Measurements from ENCODE around the gene SMPD3. TPM values are rescaled to one million over a fixed set of nuclear protein-coding genes. Genes with fewer than 3 reads are reported as not detected.

SMPD3 gene
- total RNA-seq, 1 experiment from 2014 or later: 0.70 TPM

DNA sequence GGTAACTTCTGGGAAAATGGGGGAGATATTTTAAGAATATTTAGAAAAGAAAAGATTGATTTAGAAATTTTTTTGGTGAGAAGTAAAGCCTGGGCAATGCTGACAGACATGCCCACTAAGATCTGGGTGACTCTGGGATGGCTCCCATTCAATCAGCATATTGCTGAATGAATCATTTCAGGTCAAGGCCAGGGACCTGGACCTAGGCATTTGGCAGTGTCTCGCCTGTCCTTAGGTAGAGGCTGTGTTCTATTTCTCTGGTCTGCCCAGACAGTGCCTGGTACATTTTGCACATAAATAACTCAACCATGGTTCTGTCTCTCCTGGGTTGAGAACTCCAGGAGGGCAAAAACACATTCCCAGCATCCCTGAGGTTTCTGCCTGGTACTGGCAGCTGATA is 39.9 kb downstream of the SMPD3 start:
- H3K18ac ChIP-seq (ENCODE audit: insufficient read length, low read depth, low read length): no peak overlapping the region
- H3K23me2 ChIP-seq (ENCODE audit: insufficient read length, low read depth, low read length, poor library complexity, severe bottlenecking): no peaks in the 10 kb centered on the region
- no peak overlapping the region for H4K91ac ChIP-seq (ENCODE audit: insufficient read length, low read depth, low read length)
- H3K14ac ChIP-seq (ENCODE audit: insufficient read depth, low read length): no peak overlapping the region
- H3K4me1 Mint-ChIP-seq: peaks cover 21 to 25% of the 10 kb centered on the region in 2 experiments
- H3K27me3 ChIP-seq (ENCODE audit: insufficient read depth, low read length): no peaks in the 10 kb centered on the region
- no peak overlapping the region for H2BK12ac ChIP-seq (ENCODE audit: insufficient read length, low read depth, low read length)
- H3K9me3 Mint-ChIP-seq: no peaks in the 10 kb centered on the region
- no peak overlapping the region for H3K56ac ChIP-seq (ENCODE audit: insufficient read length, low read depth, low read length)
- DNase-seq: no peak
- no peak overlapping the region for H3K9ac ChIP-seq (ENCODE audit: extremely low read depth, insufficient read length, low read length)
- no peaks in the 10 kb centered on the region for H3K79me1 ChIP-seq (ENCODE audit: insufficient read depth, low read depth, low read length, poor library complexity, severe bottlenecking)
- WGBS (ENCODE audit: extremely low coverage, insufficient read length, low lambda C conversion rate): no CpG with 5 or more reads among the region's 1 CpG
- peaks cover 8% of the 10 kb centered on the region; the same call in 1 of the 2 replicates for H3K27me3 Mint-ChIP-seq (ENCODE audit: low read depth)
- no peak overlapping the region for H4K8ac ChIP-seq (replicated peaks; ENCODE audit: insufficient read length, low read depth, low read length)
- no peak overlapping the region for H2AFZ ChIP-seq (ENCODE audit: low read length)
- H2AK5ac ChIP-seq (ENCODE audit: insufficient read length, low read length): no peak overlapping the region
- no peak overlapping the region for H3K4ac ChIP-seq (ENCODE audit: low read depth, low read length)
- H3K27ac Mint-ChIP-seq: no peak overlapping the region
- H2BK5ac ChIP-seq (ENCODE audit: insufficient read length, low read length): no peak overlapping the region
- H2BK15ac ChIP-seq (ENCODE audit: low read depth, low read length): no peak overlapping the region
- H2BK20ac ChIP-seq (ENCODE audit: low read depth, low read length, poor library complexity, severe bottlenecking): no peak overlapping the region
- H3K36me3 Mint-ChIP-seq (ENCODE audit: insufficient read depth in 1 of 3, low read depth in 3 of 3): no peaks in the 10 kb centered on the region
- no peak overlapping the region for H3K4me2 ChIP-seq (ENCODE audit: insufficient read depth, insufficient read length, low read length)
- no peaks in the 10 kb centered on the region for H4K20me1 ChIP-seq (ENCODE audit: control insufficient read depth, insufficient read depth, insufficient read length)
- H3K4me3 Mint-ChIP-seq: no peak overlapping the region
- H3K9me3 ChIP-seq (ENCODE audit: control insufficient read depth, low read depth, low read length): no peaks in the 10 kb centered on the region
- no peak overlapping the region for H3T11ph ChIP-seq (ENCODE audit: low read length)
- no peak overlapping the region for H3K27ac ChIP-seq (ENCODE audit: insufficient read length, low read depth, low read length)
- H4K5ac ChIP-seq (ENCODE audit: insufficient read length, low read depth, low read length): no peak overlapping the region
- H3K4me1 ChIP-seq (ENCODE audit: insufficient read depth, low read length): no peaks in the 10 kb centered on the region
- H3K79me2 ChIP-seq (ENCODE audit: insufficient read depth, low read length): no peaks in the 10 kb centered on the region
- H2BK120ac ChIP-seq (ENCODE audit: low read depth, low read length, poor library complexity, severe bottlenecking): no peak overlapping the region
- no peak for TF ChIP-seq CTCF (conservative IDR thresholded peaks at IDR 0.05)
- H3K23ac ChIP-seq (ENCODE audit: insufficient read length, low read depth, low read length): no peak overlapping the region
